Measurements from ENCODE around the gene MARS2.

GRCh38 chr2:197706839-197707207, 1.7 kb downstream of the MARS2 start:
- TF ChIP-seq, protein P1, sequence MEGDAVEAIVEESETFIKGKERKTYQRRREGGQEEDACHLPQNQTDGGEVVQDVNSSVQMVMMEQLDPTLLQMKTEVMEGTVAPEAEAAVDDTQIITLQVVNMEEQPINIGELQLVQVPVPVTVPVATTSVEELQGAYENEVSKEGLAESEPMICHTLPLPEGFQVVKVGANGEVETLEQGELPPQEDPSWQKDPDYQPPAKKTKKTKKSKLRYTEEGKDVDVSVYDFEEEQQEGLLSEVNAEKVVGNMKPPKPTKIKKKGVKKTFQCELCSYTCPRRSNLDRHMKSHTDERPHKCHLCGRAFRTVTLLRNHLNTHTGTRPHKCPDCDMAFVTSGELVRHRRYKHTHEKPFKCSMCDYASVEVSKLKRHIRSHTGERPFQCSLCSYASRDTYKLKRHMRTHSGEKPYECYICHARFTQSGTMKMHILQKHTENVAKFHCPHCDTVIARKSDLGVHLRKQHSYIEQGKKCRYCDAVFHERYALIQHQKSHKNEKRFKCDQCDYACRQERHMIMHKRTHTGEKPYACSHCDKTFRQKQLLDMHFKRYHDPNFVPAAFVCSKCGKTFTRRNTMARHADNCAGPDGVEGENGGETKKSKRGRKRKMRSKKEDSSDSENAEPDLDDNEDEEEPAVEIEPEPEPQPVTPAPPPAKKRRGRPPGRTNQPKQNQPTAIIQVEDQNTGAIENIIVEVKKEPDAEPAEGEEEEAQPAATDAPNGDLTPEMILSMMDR (IDR thresholded peaks at IDR 0.05), result no peak
- no peak for TF ChIP-seq POLR2A (IDR thresholded peaks at IDR 0.05)
